SK-N-SH treated with all-trans-retinoic acid at 6 μM for 48 hours (cell line): Measurements from ENCODE around the gene RNF145.
"Not testable (repeated sequence)": the region's sequence is repeated elsewhere in the genome, so short reads cannot be mapped to it uniquely, and the experiment has no call there.

Experiments
- ATAC-seq: fragments of 200-7000 bp; cut with Tn5 transposase; 3 replicates; pipeline ENCODE4 v1.9.1; 2020; ENCODE audit warnings: mild to moderate bottlenecking, moderate library complexity
- ARNTL ChIP-seq: fragments of 450-650 bp; formaldehyde crosslinking; IDR thresholded peaks from 2 replicates; pipeline ENCODE4 v1.5.0; 2020; ENCODE audit warnings: low read depth, mild to moderate bottlenecking, moderate library complexity, borderline replicate concordance
- BACH2 ChIP-seq: fragments of 250-450 bp; sonication (Bioruptor Pico); IDR thresholded peaks from 2 replicates; pipeline ENCODE4 v1.9.0; 2021; ENCODE audit warnings: mild to moderate bottlenecking, borderline replicate concordance
- CSDC2 ChIP-seq: fragments of 250-450 bp; sonication (Bioruptor Pico); IDR thresholded peaks from 2 replicates; pipeline ENCODE4 v1.5.0; 2020; ENCODE audit warnings: mild to moderate bottlenecking, moderate library complexity
- ESRRG ChIP-seq: fragments of 250-450 bp; sonication (Bioruptor Pico); IDR thresholded peaks from 2 replicates; pipeline ENCODE4 v1.6.1; 2021; ENCODE audit warnings: mild to moderate bottlenecking
- GLIS3 ChIP-seq: fragments of 250-450 bp; sonication (Bioruptor Pico); IDR thresholded peaks from 2 replicates; pipeline ENCODE4 v1.5.0; 2020; ENCODE audit warnings: mild to moderate bottlenecking, moderate library complexity
- ISL1 ChIP-seq: fragments of 250-450 bp; sonication (Bioruptor Pico); IDR thresholded peaks from 2 replicates; pipeline ENCODE4 v2.1.2; 2022; ENCODE audit warnings: mild to moderate bottlenecking, moderate library complexity
- PPARA ChIP-seq: fragments of 250-450 bp; sonication (Bioruptor Pico); IDR thresholded peaks from 2 replicates; pipeline ENCODE4 v1.5.0; 2020; ENCODE audit warnings: mild to moderate bottlenecking, borderline replicate concordance
- RARB ChIP-seq: fragments of 250-450 bp; sonication (Bioruptor Pico); IDR thresholded peaks from 2 replicates; pipeline ENCODE4 v1.8.0; 2021; ENCODE audit warnings: mild to moderate bottlenecking, moderate library complexity
- SNAI2 ChIP-seq: fragments of 250-450 bp; sonication (Bioruptor Pico); IDR thresholded peaks from 2 replicates; pipeline ENCODE4 v1.5.0; 2020; ENCODE audit warnings: mild to moderate bottlenecking, moderate library complexity
- TCF4 ChIP-seq: fragments of 250-450 bp; sonication (Bioruptor Pico); IDR thresholded peaks from 2 replicates; pipeline ENCODE4 v1.8.0; 2021; ENCODE audit warnings: mild to moderate bottlenecking, moderate library complexity, borderline replicate concordance
- TOX ChIP-seq: fragments of 250-450 bp; sonication (Bioruptor Pico); IDR thresholded peaks from 2 replicates; pipeline ENCODE4 v1.8.0; 2021; ENCODE audit warnings: mild to moderate bottlenecking, moderate library complexity, borderline replicate concordance
- ZC3H10 ChIP-seq: fragments of 250-450 bp; sonication (Bioruptor Pico); IDR thresholded peaks from 2 replicates; pipeline ENCODE4 v1.5.1; 2021; ENCODE audit warnings: mild to moderate bottlenecking, moderate library complexity
- ZFP30 ChIP-seq: fragments of 450-650 bp; formaldehyde crosslinking; IDR thresholded peaks from 2 replicates; pipeline ENCODE4 v1.5.0; 2022; ENCODE audit warnings: mild to moderate bottlenecking, moderate library complexity
- ZNF565 ChIP-seq: fragments of 450-650 bp; formaldehyde crosslinking; conservative IDR thresholded peaks from 2 replicates; pipeline ENCODE4 v1.5.0; 2020; ENCODE audit warnings: low read depth, mild to moderate bottlenecking, moderate library complexity
- ZNF70 ChIP-seq: fragments of 450-650 bp; formaldehyde crosslinking; IDR thresholded peaks from 2 replicates; pipeline ENCODE4 v1.5.0; 2020; ENCODE audit warnings: mild to moderate bottlenecking, moderate library complexity
- ZNF8 ChIP-seq: fragments of 450-650 bp; formaldehyde crosslinking; IDR thresholded peaks from 2 replicates; pipeline ENCODE4 v1.5.0; 2020; ENCODE audit warnings: mild to moderate bottlenecking, moderate library complexity
- TF ChIP-seq, protein P1 (sequence below): fragments of 250-450 bp; sonication (Bioruptor Pico); IDR thresholded peaks from 2 replicates; pipeline ENCODE4 v1.5.1; 2020; ENCODE audit warnings: low read depth, mild to moderate bottlenecking, moderate library complexity
- TF ChIP-seq, protein P2 (sequence below): fragments of 250-450 bp; sonication (Bioruptor Pico); IDR thresholded peaks from 2 replicates; pipeline ENCODE4 v1.5.0; 2020; ENCODE audit warnings: mild to moderate bottlenecking, moderate library complexity
- TF ChIP-seq, protein P3 (sequence below): fragments of 250-450 bp; sonication (Bioruptor Pico); IDR thresholded peaks from 2 replicates; pipeline ENCODE4 v1.8.0; 2020; ENCODE audit warnings: mild to moderate bottlenecking, moderate library complexity, borderline replicate concordance
- TF ChIP-seq, protein P4 (sequence below): fragments of 250-450 bp; sonication (Bioruptor Pico); IDR thresholded peaks from 2 replicates; pipeline ENCODE4 v1.5.1; 2021; ENCODE audit warnings: mild to moderate bottlenecking, moderate library complexity
- TF ChIP-seq, protein P5 (sequence below): fragments of 250-450 bp; sonication (Bioruptor Pico); IDR thresholded peaks from 2 replicates; pipeline ENCODE4 v1.8.0; 2021; ENCODE audit warnings: low read depth, mild to moderate bottlenecking, moderate library complexity, borderline replicate concordance

The RNF145 gene

DNA sequence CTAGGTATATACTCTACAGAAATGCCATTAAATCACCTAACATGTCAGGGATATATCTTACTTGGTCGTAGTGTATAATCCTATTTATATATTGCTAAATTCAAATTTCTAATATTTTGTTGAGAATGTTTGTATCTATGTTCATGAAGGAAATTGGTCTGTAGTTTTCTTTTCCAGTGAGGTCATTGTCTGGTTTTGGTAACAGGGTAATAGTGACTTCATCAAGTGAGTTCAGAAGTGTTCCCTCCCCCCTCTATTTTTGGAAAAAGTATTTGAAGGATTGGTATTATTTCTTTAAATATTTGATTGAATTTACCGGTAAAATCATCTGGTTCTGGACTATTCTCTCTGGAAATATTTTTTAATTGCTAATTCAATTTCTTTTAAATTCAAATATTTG lies 86.2 kb downstream of the RNF145 start:
- TF ChIP-seq TOX (CRISPR knock-in tag) (no peak), ESRRG (CRISPR knock-in tag) (no peak), ZNF565 (CRISPR knock-in tag) (no peak), ZNF70 (CRISPR knock-in tag) (no peak), CSDC2 (CRISPR knock-in tag) (no peak)
- TF ChIP-seq, protein P1, sequence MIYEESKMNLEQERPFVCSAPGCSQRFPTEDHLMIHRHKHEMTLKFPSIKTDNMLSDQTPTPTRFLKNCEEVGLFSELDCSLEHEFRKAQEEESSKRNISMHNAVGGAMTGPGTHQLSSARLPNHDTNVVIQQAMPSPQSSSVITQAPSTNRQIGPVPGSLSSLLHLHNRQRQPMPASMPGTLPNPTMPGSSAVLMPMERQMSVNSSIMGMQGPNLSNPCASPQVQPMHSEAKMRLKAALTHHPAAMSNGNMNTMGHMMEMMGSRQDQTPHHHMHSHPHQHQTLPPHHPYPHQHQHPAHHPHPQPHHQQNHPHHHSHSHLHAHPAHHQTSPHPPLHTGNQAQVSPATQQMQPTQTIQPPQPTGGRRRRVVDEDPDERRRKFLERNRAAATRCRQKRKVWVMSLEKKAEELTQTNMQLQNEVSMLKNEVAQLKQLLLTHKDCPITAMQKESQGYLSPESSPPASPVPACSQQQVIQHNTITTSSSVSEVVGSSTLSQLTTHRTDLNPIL (CRISPR knock-in tag) = no peak
- ATAC-seq = no peak

DNA sequence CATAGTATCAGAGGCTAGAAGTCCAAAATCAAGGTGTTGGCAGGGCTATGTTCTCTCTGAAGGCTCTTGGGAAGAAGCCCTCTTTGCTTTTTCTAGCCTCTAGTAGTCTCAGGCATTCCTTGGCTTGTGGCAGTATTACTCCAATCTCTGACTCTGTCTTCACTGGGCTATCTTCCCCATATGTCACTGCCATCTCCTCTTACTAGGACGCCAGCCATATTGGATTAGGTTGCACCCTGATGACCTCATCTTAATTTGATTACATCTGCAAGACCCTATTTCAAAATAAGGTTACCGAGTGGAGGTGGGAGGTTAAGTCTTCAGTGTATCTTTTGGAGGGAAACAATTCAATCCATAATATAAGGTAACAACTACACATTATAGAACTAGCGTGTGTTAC lies 88.3 kb downstream of the RNF145 start:
- ATAC-seq = no peak
- TF ChIP-seq ESRRG (CRISPR knock-in tag) (no peak), GLIS3 (no peak), RARB (CRISPR knock-in tag) (no peak), TCF4 (no peak), ARNTL (no peak), ZNF8 (CRISPR knock-in tag) (no peak), SNAI2 (no peak), ZC3H10 (CRISPR knock-in tag) (no peak), ZNF70 (CRISPR knock-in tag) (no peak), ISL1 (CRISPR knock-in tag) (no peak), BACH2 (no peak), ZNF565 (CRISPR knock-in tag) (no peak), PPARA (CRISPR knock-in tag) (no peak), TOX (CRISPR knock-in tag) (no peak), ZFP30 (CRISPR knock-in tag) (no peak), CSDC2 (CRISPR knock-in tag) (no peak)
- TF ChIP-seq, protein P2, sequence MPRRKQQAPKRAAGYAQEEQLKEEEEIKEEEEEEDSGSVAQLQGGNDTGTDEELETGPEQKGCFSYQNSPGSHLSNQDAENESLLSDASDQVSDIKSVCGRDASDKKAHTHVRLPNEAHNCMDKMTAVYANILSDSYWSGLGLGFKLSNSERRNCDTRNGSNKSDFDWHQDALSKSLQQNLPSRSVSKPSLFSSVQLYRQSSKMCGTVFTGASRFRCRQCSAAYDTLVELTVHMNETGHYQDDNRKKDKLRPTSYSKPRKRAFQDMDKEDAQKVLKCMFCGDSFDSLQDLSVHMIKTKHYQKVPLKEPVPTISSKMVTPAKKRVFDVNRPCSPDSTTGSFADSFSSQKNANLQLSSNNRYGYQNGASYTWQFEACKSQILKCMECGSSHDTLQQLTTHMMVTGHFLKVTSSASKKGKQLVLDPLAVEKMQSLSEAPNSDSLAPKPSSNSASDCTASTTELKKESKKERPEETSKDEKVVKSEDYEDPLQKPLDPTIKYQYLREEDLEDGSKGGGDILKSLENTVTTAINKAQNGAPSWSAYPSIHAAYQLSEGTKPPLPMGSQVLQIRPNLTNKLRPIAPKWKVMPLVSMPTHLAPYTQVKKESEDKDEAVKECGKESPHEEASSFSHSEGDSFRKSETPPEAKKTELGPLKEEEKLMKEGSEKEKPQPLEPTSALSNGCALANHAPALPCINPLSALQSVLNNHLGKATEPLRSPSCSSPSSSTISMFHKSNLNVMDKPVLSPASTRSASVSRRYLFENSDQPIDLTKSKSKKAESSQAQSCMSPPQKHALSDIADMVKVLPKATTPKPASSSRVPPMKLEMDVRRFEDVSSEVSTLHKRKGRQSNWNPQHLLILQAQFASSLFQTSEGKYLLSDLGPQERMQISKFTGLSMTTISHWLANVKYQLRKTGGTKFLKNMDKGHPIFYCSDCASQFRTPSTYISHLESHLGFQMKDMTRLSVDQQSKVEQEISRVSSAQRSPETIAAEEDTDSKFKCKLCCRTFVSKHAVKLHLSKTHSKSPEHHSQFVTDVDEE = no peak
- TF ChIP-seq, protein P3, sequence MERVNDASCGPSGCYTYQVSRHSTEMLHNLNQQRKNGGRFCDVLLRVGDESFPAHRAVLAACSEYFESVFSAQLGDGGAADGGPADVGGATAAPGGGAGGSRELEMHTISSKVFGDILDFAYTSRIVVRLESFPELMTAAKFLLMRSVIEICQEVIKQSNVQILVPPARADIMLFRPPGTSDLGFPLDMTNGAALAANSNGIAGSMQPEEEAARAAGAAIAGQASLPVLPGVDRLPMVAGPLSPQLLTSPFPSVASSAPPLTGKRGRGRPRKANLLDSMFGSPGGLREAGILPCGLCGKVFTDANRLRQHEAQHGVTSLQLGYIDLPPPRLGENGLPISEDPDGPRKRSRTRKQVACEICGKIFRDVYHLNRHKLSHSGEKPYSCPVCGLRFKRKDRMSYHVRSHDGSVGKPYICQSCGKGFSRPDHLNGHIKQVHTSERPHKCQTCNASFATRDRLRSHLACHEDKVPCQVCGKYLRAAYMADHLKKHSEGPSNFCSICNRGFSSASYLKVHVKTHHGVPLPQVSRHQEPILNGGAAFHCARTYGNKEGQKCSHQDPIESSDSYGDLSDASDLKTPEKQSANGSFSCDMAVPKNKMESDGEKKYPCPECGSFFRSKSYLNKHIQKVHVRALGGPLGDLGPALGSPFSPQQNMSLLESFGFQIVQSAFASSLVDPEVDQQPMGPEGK (CRISPR knock-in tag) = no peak
- TF ChIP-seq, protein P1 (CRISPR knock-in tag) = no peak
- TF ChIP-seq, protein P4, sequence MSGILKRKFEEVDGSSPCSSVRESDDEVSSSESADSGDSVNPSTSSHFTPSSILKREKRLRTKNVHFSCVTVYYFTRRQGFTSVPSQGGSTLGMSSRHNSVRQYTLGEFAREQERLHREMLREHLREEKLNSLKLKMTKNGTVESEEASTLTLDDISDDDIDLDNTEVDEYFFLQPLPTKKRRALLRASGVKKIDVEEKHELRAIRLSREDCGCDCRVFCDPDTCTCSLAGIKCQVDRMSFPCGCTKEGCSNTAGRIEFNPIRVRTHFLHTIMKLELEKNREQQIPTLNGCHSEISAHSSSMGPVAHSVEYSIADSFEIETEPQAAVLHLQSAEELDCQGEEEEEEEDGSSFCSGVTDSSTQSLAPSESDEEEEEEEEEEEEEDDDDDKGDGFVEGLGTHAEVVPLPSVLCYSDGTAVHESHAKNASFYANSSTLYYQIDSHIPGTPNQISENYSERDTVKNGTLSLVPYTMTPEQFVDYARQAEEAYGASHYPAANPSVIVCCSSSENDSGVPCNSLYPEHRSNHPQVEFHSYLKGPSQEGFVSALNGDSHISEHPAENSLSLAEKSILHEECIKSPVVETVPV (CRISPR knock-in tag) = no peak

DNA sequence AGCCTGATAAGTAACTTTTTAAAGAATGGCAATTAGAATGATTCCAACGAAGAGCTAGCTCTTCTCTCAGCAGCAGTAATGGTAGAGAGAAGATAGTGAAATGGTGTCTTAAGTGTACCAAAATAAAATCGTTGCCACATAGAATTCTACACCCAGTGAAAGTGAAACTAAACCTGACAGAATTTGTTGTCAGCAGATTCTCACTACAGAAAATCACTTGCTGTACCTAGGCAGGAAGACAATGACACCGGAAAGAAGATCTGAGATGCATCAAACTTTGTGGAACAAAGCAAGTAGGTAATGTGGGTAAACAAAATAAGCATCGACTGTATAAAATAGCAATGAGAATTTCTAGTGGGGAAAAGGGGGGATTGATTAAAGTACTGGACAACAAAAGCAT lies 88.9 kb downstream of the RNF145 start:
- TF ChIP-seq PPARA (CRISPR knock-in tag) (no peak), ZNF70 (CRISPR knock-in tag) (no peak), TOX (CRISPR knock-in tag) (no peak), ZFP30 (CRISPR knock-in tag) (no peak), ZC3H10 (CRISPR knock-in tag) (no peak), ESRRG (CRISPR knock-in tag) (no peak), CSDC2 (CRISPR knock-in tag) (no peak), ZNF8 (CRISPR knock-in tag) (no peak), ARNTL (no peak), TCF4 (no peak), ISL1 (CRISPR knock-in tag) (no peak)
- TF ChIP-seq, protein P5, sequence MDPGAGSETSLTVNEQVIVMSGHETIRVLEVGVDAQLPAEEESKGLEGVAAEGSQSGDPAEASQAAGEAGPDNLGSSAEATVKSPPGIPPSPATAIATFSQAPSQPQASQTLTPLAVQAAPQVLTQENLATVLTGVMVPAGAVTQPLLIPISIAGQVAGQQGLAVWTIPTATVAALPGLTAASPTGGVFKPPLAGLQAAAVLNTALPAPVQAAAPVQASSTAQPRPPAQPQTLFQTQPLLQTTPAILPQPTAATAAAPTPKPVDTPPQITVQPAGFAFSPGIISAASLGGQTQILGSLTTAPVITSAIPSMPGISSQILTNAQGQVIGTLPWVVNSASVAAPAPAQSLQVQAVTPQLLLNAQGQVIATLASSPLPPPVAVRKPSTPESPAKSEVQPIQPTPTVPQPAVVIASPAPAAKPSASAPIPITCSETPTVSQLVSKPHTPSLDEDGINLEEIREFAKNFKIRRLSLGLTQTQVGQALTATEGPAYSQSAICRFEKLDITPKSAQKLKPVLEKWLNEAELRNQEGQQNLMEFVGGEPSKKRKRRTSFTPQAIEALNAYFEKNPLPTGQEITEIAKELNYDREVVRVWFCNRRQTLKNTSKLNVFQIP = no peak
- TF ChIP-seq, protein P1 (CRISPR knock-in tag) = no peak
- ATAC-seq = no peak

DNA sequence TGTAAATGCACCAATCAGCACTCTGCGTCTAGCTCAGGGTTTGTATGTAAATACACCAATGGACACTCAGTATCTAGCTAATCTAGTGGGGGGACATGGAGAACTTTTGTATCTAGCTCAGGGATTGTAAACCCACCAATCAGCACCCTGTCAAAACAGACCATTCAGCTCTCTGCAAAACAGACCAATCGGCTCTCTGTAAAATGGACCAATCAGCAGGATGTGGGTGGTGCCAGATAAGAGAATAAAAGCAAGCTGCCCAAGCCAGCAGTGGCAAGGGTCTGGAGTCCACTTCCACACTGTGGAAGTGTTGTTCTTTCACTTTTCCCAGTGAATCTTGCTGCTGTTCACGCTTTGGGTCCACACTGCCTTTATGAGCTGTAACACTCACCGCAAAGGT lies 89.5 kb downstream of the RNF145 start:
- ATAC-seq = not testable (repeated sequence)

DNA sequence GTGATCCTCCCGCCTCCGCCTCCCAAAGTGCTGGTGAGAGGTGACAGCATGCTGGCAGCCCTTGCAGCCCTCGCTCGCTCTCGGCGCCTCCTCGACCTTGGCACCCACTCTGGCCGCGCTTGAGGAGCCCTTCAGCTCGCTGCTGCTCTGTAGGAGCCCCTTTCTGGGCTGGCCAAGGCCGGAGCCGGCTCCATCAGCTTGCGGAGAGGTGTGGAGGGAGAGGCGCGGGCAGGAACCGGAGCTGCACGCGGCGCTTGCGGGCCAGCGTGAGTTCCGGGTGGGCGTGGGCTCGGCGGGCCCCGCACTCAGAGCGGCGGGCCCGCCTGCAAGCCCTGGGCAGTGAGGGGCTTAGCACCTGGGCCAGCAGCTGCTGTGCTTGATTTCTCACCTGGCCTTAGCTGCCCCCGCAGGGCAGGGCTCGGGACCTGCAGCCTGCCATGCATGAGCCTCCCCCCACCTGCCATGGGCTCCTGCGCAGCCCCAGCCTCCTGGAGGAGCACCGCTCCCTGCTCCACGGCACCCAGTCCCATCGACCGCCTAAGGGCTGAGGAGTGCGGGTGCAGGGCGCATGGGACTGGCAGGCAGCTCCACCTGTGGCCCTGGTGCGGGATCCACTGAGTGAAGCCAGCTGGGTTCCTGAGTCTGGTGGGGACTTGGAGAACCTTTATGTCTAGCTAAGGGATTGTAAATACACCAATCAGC lies 90.2 kb downstream of the RNF145 start:
- ATAC-seq = not testable (repeated sequence)
